DMS153 treated with DMSO at 0.1 percent for 48 hours (cell line): ENCODE measurements around the gene IFNA8.
"Not testable (repeated sequence)": the region's sequence is repeated elsewhere in the genome, so short reads cannot be mapped to it uniquely, and the experiment has no call there.

Experiments
- DNase-seq: peaks from one replicate; lab custom pipeline; 2025; ENCODE audit not compliant: unreplicated experiment; lab: John Stamatoyannopoulos, UW

Gene IFNA8

GRCh38 chr9:21428235-21428634, 19.3 kb downstream of the IFNA8 start:
- no peak for DNase-seq

GRCh38 chr9:21429191-21429590, 20.3 kb downstream of the IFNA8 start:
- no peak for DNase-seq

- no peak for DNase-seq
Measured at GRCh38 chr9:21432672-21433425, 23.9 kb downstream of the IFNA8 start.

- peak; percentile 18 for DNase-seq
Measured at GRCh38 chr9:21434202-21435014, 25.5 kb downstream of the IFNA8 start.

- DNase-seq, result not testable (repeated sequence)
Measured at GRCh38 chr9:21435015-21435383, 26.1 kb downstream of the IFNA8 start.

GRCh38 chr9:21440139-21440538, 31.2 kb downstream of the IFNA8 start, which contains the start of gene IFNA1:
Gene IFNA1, plus strand, starts transcription at chr9:21440439. Its CDS starts 69 bp downstream, at chr9:21440508.
- no peak for DNase-seq

- DNase-seq, result no peak
Measured at GRCh38 chr9:21443849-21444625, 35.1 kb downstream of the IFNA8 start.

GRCh38 chr9:21449312-21449711, 40.4 kb downstream of the IFNA8 start:
- DNase-seq, result not testable (repeated sequence)

- DNase-seq, result no peak
Measured at GRCh38 chr9:21450733-21451394, 41.9 kb downstream of the IFNA8 start.

- no peak for DNase-seq
Measured at GRCh38 chr9:21452681-21453080, 43.8 kb downstream of the IFNA8 start.

GRCh38 chr9:21454149-21454548, 45.2 kb downstream of the IFNA8 start:
- DNase-seq, result no peak

- peak; percentile 37 for DNase-seq
Measured at GRCh38 chr9:21455320-21455719, 46.4 kb downstream of the IFNA8 start.
